H9 (cell line): ENCODE measurements around the gene TMEM204. TPM values are rescaled to one million over a fixed set of nuclear protein-coding genes. Genes with fewer than 3 reads are reported as not detected.
A peak's percentile ranks its signal among the peaks of the same experiment; 100 is the strongest.

Source experiments
- DNase-seq: peaks from one replicate; pipeline ENCODE4 v3.0.0-alpha.2; 2017
- H2AFZ ChIP-seq: one replicate; pipeline ENCODE4 v1.6.1; 2013; ENCODE audit warnings: mild to moderate bottlenecking, low read length, control low read depth, moderate library complexity
- H2AK5ac ChIP-seq: 2 replicates; pipeline ENCODE4 v1.6.1; 2013; ENCODE audit warnings: low read length, control low read depth, mixed read lengths; ENCODE audit not compliant: insufficient read length
- H2BK120ac ChIP-seq: one replicate; pipeline ENCODE4 v1.6.1; 2013; ENCODE audit warnings: low read depth, mild to moderate bottlenecking, low read length, control low read depth, inconsistent platforms; ENCODE audit not compliant: poor library complexity, severe bottlenecking
- H2BK12ac ChIP-seq: 2 replicates; pipeline ENCODE4 v1.6.1; 2013; ENCODE audit warnings: low read length, control low read depth, mixed read lengths, low read depth; ENCODE audit not compliant: insufficient read length
- H2BK15ac ChIP-seq: 2 replicates; pipeline ENCODE4 v1.6.1; 2013; ENCODE audit warnings: low read depth, low read length, control low read depth
- H2BK20ac ChIP-seq: one replicate; pipeline ENCODE4 v1.6.1; 2013; ENCODE audit warnings: low read depth, mild to moderate bottlenecking, low read length, control low read depth, inconsistent platforms; ENCODE audit not compliant: poor library complexity, severe bottlenecking
- H2BK5ac ChIP-seq: 2 replicates; pipeline ENCODE4 v1.6.1; 2013; ENCODE audit warnings: low read length, control low read depth, mixed read lengths; ENCODE audit not compliant: insufficient read length
- H3K14ac ChIP-seq: 2 replicates; pipeline ENCODE4 v1.6.1; 2013; ENCODE audit warnings: low read length, control low read depth; ENCODE audit not compliant: insufficient read depth
- H3K18ac ChIP-seq: 2 replicates; pipeline ENCODE4 v1.6.1; 2013; ENCODE audit warnings: low read depth, mild to moderate bottlenecking, mixed read lengths, low read length, control low read depth; ENCODE audit not compliant: insufficient read length
- H3K23ac ChIP-seq: 2 replicates; pipeline ENCODE4 v1.6.1; 2013; ENCODE audit warnings: low read length, control low read depth, mixed read lengths, low read depth; ENCODE audit not compliant: insufficient read length
- H3K23me2 ChIP-seq: 2 replicates; pipeline ENCODE4 v1.6.1; 2013; ENCODE audit warnings: low read depth, mild to moderate bottlenecking, mixed read lengths, low read length, control low read depth; ENCODE audit not compliant: insufficient read length, poor library complexity, severe bottlenecking
- H3K27ac ChIP-seq: 2 replicates; pipeline ENCODE4 v1.5.1; 2013; ENCODE audit warnings: low read length, control low read depth, mixed read lengths, low read depth; ENCODE audit not compliant: insufficient read length
- H3K27me3 ChIP-seq: 2 replicates; pipeline ENCODE4 v1.6.1; 2013; ENCODE audit warnings: low read length, control low read depth, inconsistent platforms; ENCODE audit not compliant: insufficient read depth
- H3K4ac ChIP-seq: 2 replicates; pipeline ENCODE4 v1.6.1; 2013; ENCODE audit warnings: low read depth, mild to moderate bottlenecking, control low read depth, inconsistent platforms, low read length, moderate library complexity
- H3K4me1 ChIP-seq: 2 replicates; pipeline ENCODE4 v1.6.1; 2013; ENCODE audit warnings: low read length, control low read depth, inconsistent platforms; ENCODE audit not compliant: insufficient read depth
- H3K4me2 ChIP-seq: 2 replicates; pipeline ENCODE4 v1.6.1; 2013; ENCODE audit warnings: low read length, control low read depth, mixed read lengths; ENCODE audit not compliant: insufficient read length, insufficient read depth
- H3K56ac ChIP-seq: 2 replicates; pipeline ENCODE4 v1.6.1; 2013; ENCODE audit warnings: low read depth, mild to moderate bottlenecking, mixed read lengths, low read length, control low read depth; ENCODE audit not compliant: insufficient read length
- H3K79me1 ChIP-seq: 2 replicates; pipeline ENCODE4 v1.6.1; 2013; ENCODE audit warnings: low read depth, mild to moderate bottlenecking, moderate library complexity, low read length, control low read depth, inconsistent platforms; ENCODE audit not compliant: insufficient read depth, poor library complexity, severe bottlenecking
- H3K79me2 ChIP-seq: 2 replicates; pipeline ENCODE4 v1.6.1; 2013; ENCODE audit warnings: low read length, control low read depth, inconsistent platforms; ENCODE audit not compliant: insufficient read depth
- H3K9ac ChIP-seq: 2 replicates; pipeline ENCODE4 v1.6.1; 2013; ENCODE audit warnings: low read length, control low read depth, mixed read lengths; ENCODE audit not compliant: insufficient read length; ENCODE audit errors: extremely low read depth
- H3K9me3 ChIP-seq: one replicate; pipeline ENCODE4 v1.6.1; 2013; ENCODE audit warnings: low read depth, low read length, inconsistent platforms; ENCODE audit not compliant: control insufficient read depth
- H3T11ph ChIP-seq: one replicate; pipeline ENCODE4 v1.6.1; 2013; ENCODE audit warnings: mild to moderate bottlenecking, low read length, control low read depth, inconsistent platforms
- H4K20me1 ChIP-seq: one replicate; pipeline ENCODE4 v1.6.1; 2013; ENCODE audit not compliant: control insufficient read depth, insufficient read length, insufficient read depth
- H4K5ac ChIP-seq: 2 replicates; pipeline ENCODE4 v1.6.1; 2013; ENCODE audit warnings: low read depth, mild to moderate bottlenecking, mixed read lengths, low read length, control low read depth; ENCODE audit not compliant: insufficient read length
- H4K8ac ChIP-seq: replicated peaks from 2 replicates; pipeline ENCODE4 v1.6.1; 2013; ENCODE audit warnings: low read length, control low read depth, mixed read lengths, low read depth; ENCODE audit not compliant: insufficient read length
- H4K91ac ChIP-seq: 2 replicates; pipeline ENCODE4 v1.6.1; 2013; ENCODE audit warnings: low read depth, mild to moderate bottlenecking, moderate library complexity, mixed read lengths, low read length, control low read depth; ENCODE audit not compliant: insufficient read length
- H3K27ac Mint-ChIP-seq, 3 experiments: 2 replicates in 2 of 3; 3 replicates in 1 of 3; pipeline ENCODE4 v1.8.0; 2020 to 2021; ENCODE audit warnings: mixed read lengths in 3 of 3, mild to moderate bottlenecking in 1 of 3, moderate library complexity in 1 of 3
- H3K27me3 Mint-ChIP-seq: 2 replicates; pipeline ENCODE4 v1.8.0; 2021; ENCODE audit warnings: low read depth, mild to moderate bottlenecking, moderate library complexity, mixed read lengths
- H3K36me3 Mint-ChIP-seq, 3 experiments: 2 replicates in 2 of 3; 3 replicates in 1 of 3; pipeline ENCODE4 v1.8.0; 2020 to 2021; ENCODE audit warnings: low read depth in 3 of 3, mixed read lengths in 3 of 3; ENCODE audit not compliant: insufficient read depth in 1 of 3
- H3K4me1 Mint-ChIP-seq, 2 experiments: 2 replicates each; pipeline ENCODE4 v1.8.0; 2020; ENCODE audit warnings: mixed read lengths in 2 of 2
- H3K4me3 Mint-ChIP-seq, 2 experiments: 2 replicates in 1 of 2; 3 replicates in 1 of 2; pipeline ENCODE4 v1.8.0; 2020 to 2021; ENCODE audit warnings: mild to moderate bottlenecking in 2 of 2, mixed read lengths in 2 of 2, moderate library complexity in 1 of 2
- H3K9me3 Mint-ChIP-seq, 2 experiments: 2 replicates in 1 of 2; 3 replicates in 1 of 2; pipeline ENCODE4 v1.8.0; 2020; ENCODE audit warnings: mild to moderate bottlenecking in 2 of 2, mixed read lengths in 2 of 2, moderate library complexity in 1 of 2
- CTCF ChIP-seq: fragments of 200-600 bp; sonication (generic); conservative IDR thresholded peaks from 3 replicates; pipeline ENCODE4 v1.8.0; 2021; ENCODE audit warnings: antibody characterized with exemption, mild to moderate bottlenecking
- WGBS: extraction: QIAGEN DNeasy Blood & Tissue Kit; methylation state at CpG from one replicate; pipeline ENCODE4 v1.1.7; 2013; ENCODE audit warnings: missing lambda C conversion rate, low lambda C conversion rate, mixed read lengths; ENCODE audit not compliant: insufficient read length; ENCODE audit errors: extremely low coverage; 5-methylcytosine and 5-hydroxymethylcytosine counted together
- total RNA-seq: library from RNA; stranded (reverse); gene quantifications from 2 replicates; pipeline ENCODE4 v1.2.1, GENCODE V29; 2021

Gene TMEM204
- total RNA-seq, 1 experiment from 2014 or later = not detected

GRCh38 chr16:1597154-1597553, 63.7 kb downstream of the TMEM204 start:
- H3T11ph ChIP-seq = no peak overlapping the region
- no peak overlapping the region for H3K9ac ChIP-seq
- no peak overlapping the region for H3K23ac ChIP-seq
- no peak overlapping the region for H2BK15ac ChIP-seq
- H3K4me3 Mint-ChIP-seq = no peak overlapping the region
- H3K56ac ChIP-seq = no peak overlapping the region
- H2BK20ac ChIP-seq = no peak overlapping the region
- no peak overlapping the region for H3K18ac ChIP-seq
- DNase-seq = no peak
- H3K27ac ChIP-seq = no peak overlapping the region
- no peaks in the 10 kb centered on the region for H3K9me3 ChIP-seq
- no peaks in the 10 kb centered on the region for H3K23me2 ChIP-seq
- H2AFZ ChIP-seq = no peak overlapping the region
- H2BK12ac ChIP-seq = no peak overlapping the region
- peak overlapping the region in 1 of 3 experiments; percentile 52; a peak in 1 of 7 replicates for H3K27ac Mint-ChIP-seq
- no peak for TF ChIP-seq CTCF
- H2BK5ac ChIP-seq = no peak overlapping the region
- H3K9me3 Mint-ChIP-seq = peaks cover 15 to 19% of the 10 kb centered on the region in 2 experiments
- no peak overlapping the region for H2AK5ac ChIP-seq
- H3K4me2 ChIP-seq = no peak overlapping the region
- H3K27me3 Mint-ChIP-seq = peaks cover 3% of the 10 kb centered on the region; the same call in 1 of the 2 replicates
- H4K5ac ChIP-seq = no peak overlapping the region
- no peaks in the 10 kb centered on the region for H3K4me1 Mint-ChIP-seq
- no peak overlapping the region for H3K14ac ChIP-seq
- no peaks in the 10 kb centered on the region for H3K4me1 ChIP-seq
- H3K36me3 Mint-ChIP-seq = peaks cover 34 to 55% (median 47%) of the 10 kb centered on the region in 3 experiments
- no peak overlapping the region for H2BK120ac ChIP-seq
- H3K79me2 ChIP-seq = no peaks in the 10 kb centered on the region
- H3K27me3 ChIP-seq = no peaks in the 10 kb centered on the region
- H3K79me1 ChIP-seq = no peaks in the 10 kb centered on the region
- H3K4ac ChIP-seq = no peak overlapping the region
- no peak overlapping the region for H4K91ac ChIP-seq
- no CpG with 5 or more reads among the region's 13 CpGs for WGBS
- no peaks in the 10 kb centered on the region for H4K20me1 ChIP-seq
- H4K8ac ChIP-seq = no peak overlapping the region
